Non-pigmented ciliary epithelial cell (primary cell): Measurements from ENCODE around the gene RPS19BP1.
"Not testable (repeated sequence)": the region's sequence is repeated elsewhere in the genome, so short reads cannot be mapped to it uniquely, and the experiment has no call there.

ENCODE experiments used
- DNase-seq: peaks from one replicate; pipeline ENCODE4 v3.0.0-alpha.2; 2010; ENCODE audit warnings: low read depth

RPS19BP1 gene

DNA sequence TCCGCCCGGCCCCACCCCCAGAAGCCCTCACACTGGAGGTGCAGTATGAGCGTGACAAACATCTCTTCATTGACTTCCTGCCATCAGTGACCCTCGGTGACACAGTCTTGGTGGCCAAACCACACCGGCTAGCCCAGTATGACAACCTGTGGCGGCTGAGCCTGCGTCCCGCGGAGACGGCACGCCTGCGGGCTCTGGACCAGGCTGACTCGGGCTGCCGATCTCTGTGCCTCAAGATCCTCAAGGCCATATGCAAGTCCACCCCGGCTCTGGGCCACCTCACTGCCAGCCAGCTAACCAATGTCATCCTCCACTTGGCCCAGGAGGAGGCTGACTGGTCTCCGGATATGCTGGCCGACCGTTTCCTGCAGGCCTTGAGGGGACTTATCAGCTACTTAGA, 18.8 kb downstream of the RPS19BP1 start:
- no peak for DNase-seq

DNA sequence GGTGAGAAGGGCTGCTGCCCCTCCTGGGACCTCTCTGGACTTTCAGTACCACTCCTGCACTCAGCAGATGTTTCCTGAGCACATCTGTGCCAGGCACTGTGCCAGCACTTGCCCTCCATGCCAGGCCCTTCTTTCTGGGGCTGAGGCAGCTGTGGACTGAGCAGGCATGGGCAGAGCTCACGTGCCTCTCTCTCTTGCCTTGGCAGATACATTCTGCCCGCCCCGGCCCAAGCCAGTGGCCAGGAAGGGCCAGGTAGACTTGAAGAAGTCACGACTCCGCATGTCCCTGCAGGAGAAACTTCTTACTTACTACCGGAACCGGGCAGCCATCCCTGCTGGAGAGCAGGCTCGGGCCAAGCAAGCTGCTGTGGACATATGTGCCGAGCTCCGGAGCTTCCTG, 20.5 kb downstream of the RPS19BP1 start:
- DNase-seq = no peak

DNA sequence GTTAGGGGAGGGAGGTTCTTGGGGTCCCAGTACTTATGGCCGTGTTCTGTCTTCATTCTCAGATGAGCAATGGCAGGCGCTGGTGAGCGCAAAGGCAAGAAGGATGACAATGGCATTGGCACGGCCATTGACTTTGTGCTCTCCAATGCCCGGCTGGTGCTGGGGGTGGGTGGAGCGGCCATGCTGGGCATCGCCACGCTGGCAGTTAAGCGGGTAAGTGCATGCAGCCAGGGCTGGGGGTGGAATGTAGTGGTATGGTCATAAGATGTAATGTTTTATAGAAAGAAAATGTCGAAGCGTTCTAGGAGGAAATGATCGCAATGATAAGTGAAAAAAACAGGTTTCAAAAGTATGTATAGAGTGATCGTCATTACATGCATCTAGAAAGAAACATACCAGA, 21.3 kb downstream of the RPS19BP1 start:
- DNase-seq = no peak

DNA sequence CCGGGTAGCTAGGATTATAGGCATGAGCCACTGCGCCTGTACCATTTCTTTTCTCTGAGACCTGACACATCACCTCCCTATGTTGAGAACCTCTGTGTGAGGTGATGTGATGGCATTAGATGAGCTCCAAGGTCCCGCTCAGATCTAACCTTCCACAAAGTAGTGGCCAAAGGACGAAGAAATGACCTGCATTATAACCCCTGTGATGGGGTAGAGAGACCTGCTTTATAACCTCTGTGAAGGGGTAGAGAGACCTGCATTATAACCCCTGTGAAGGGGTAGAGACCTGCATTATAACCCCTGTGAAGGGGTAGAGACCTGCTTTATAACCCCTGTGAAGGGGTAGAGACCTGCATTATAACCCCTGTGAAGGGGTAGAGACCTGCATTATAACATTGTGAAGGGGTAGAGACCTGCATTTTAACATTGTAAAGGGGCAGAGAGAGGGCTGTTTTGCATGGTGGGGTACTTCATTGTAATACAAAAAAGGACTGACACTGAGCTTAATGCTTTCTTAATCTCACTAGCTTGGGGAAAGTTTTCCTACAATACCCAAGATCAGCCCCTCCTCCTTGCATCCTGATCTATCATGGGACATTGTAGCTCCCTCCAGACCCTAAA, 21.9 kb downstream of the RPS19BP1 start:
- DNase-seq = no peak

DNA sequence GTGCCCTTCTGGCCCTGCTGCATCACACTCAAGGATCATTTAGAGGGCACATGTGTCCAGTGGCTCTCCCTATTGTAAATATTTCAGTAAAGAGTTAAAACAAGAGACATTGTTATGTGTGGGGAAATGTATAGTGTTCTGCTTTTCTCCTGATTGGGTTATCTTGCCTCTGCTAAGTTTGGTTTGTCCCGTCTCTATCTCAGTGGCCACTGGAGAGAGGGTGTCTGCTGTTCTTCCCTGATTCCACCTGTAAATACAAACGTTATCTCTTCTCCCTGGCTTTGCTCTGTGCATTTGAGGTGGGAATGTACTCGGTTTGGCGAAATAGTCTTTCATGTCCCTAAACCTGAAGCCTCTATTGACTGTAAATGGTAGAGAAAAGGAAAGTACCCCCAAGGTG, 24.2 kb downstream of the RPS19BP1 start:
- DNase-seq = no peak

DNA sequence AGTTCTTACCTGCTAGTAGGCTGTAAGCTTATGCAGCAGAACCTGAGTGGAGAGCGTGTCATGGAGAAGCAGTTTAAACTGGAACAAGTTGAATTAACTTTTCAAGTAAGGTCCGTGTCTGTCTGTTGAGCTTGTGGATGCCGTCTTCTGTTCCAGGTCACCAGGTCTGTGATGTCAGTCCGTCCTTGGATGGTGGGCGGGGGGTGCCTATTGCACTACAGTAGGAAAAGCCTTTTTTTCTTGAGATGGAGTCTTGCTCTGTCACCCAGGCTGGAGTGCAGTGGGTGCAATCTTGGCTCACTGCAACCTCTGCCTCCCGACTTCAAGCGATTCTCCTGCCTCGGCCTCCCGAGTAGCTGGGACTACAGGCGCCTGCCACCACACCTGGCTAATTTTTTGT, 25.5 kb downstream of the RPS19BP1 start:
- DNase-seq = not testable (repeated sequence)

DNA sequence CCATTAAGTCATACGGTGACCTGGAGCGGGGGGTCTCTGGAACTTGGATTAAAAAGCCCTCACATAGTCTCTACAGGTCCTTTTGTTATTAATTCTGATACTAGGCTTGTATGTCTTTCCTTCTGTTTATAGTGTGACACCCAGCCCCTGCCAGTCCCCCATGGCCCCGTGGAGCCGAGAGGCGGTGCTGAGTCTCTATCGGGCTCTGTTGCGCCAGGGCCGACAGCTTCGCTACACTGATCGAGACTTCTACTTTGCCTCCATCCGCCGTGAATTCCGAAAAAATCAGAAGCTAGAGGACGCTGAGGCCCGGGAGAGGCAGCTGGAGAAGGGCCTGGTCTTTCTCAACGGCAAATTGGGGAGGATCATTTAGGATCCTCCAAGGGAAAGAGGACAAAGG, 28.5 kb downstream of the RPS19BP1 start:
- DNase-seq = no peak

DNA sequence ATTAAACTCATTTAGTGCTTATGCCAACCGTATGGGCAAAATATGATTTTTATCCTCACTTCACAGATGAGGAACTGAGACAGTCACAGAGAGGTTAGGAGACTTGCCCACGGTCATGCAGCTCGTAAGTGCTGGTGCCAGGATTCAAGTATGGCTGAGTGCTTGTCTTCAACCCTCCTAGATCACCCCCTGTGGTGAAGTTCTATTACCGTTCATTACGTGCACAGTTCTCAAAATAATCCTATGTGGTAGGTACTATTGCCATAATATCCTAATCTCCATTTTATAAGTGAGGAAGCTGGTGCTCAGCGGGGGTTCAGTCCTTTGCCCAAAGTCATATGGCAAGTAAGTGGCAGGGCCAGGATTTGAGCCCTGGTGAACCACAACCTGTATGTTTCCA, 28.9 kb downstream of the RPS19BP1 start:
- DNase-seq = no peak

DNA sequence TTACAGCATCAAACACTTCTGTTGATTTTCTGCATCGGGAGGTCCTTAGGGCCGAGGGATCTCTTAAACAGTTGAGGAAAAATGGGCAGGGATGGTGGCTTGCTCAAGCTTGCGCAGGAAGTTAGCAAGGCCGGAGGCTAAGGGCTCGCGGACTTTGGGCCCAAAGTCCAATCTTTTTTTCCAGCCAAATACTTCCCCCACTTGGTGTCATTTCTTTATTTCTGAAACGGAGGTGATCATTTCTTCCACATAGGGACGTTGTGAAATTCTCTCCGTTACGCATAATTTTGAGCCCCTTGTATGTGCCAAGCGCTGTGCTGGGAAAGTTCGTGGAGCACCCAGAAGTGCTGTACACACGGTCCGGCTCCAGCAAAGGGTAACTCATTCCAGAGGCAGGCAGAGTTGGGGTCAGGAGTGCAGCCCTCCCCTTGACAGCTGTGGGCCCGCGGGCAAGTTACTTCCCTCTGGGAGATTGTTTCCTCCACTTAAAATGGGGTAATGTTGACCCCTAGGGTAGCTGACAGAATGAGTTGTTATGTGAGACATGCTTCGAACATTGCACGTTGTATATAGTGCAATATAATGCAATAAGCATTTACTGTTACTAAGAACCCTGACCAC, 29.6 kb downstream of the RPS19BP1 start:
- DNase-seq = no peak

DNA sequence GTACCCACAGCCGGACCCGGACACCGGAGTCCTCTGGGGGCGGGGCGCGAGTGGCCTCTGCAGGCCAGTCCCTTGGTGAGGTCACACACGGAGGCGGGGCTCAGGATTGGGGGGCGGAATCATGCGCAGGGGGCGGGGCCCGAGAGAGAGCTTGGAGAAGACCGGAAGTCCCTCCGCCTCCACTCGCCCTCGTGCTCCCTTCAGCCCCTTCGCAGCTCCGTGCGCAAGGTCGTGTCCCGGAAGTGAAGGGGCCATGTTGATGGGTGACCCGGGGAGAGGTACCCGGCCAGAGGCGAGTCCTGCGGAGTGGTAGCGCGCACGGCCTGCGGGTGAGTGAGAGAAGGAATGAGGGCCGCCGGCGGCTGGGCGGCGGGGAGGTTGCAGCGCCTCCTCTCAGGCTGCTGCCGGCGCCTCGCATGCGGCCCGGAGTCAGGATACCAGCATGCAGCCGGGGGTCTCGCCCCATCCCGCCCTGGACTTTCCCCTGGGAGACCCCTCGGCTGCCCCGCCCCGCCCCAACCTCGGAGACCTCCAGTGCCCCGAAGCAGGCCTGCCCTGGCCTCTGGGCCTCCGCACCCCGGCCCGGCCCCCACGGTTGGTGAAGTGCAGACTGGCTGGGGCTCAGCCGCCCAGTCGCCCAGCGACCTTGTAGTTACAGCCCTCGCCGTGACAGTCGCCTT, 30.3 kb downstream of the RPS19BP1 start, which contains the start of gene MIEF1:
MIEF1 (plus strand) TSS at position 182 of the 680 bp plus-strand sequence. CDS start 9,005 bp downstream, outside the sequence.
- DNase-seq = no peak

DNA sequence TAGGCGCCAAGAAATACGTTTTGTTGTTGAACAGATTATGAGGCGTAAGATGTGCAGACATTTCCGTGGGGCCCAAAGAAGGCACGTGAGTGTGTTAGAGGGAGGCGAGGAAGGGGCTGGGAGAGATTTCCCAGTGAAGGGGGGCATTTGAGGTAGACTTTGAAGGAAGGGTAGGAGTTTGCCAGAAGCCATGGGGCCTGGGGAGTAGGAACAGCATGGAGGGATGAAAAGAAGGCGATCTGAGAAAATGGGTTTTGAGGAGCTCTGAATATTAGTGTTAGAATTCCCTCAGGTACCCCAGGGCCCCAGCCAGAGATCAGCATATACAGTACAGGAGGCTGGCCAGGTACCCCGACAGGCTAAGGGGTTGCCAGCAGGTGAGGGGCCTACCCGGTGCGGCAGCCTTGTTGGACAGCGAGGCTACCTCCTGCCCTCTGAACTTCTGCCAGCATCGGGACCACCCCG, 30.9 kb downstream of the RPS19BP1 start:
- DNase-seq = no peak

DNA sequence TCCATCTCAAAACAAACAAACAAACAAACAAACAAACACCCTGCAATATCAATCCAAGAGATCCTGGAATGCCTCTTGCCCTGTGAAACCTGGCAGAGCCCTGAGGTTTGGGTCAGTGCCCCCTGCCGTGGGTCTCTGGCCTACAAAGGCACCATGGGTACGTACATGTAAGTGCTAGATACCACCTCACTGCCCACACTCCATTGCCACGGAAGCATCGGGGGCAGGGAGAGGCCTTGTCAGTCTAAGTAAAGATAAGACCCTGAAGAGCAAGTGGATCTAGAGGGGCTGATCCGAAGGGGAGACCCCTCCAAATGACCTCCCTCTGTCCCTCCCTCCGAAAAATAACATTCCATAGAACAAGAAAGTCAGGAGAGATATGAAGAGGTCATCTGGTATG, 32.4 kb downstream of the RPS19BP1 start:
- no peak for DNase-seq

DNA sequence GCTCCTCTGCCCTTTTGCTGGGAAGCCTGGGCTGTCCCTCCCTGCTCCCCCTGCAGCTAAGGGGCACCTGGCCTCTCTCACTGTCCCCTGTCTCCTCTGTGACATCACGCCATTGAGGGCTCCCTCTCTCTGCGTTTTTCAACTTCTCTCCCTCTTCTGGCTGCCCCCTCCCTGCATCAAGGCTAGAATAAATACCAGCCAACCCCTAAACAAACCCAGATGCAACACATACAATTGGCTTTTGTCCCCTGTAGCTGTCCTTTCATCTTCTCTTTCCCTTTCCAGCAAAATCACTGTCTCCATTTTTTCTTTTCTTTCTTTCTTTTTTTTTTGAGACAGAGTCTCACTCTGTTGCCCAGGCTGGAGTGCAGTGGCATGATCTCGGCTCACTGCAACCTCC, 33.7 kb downstream of the RPS19BP1 start:
- no peak for DNase-seq

DNA sequence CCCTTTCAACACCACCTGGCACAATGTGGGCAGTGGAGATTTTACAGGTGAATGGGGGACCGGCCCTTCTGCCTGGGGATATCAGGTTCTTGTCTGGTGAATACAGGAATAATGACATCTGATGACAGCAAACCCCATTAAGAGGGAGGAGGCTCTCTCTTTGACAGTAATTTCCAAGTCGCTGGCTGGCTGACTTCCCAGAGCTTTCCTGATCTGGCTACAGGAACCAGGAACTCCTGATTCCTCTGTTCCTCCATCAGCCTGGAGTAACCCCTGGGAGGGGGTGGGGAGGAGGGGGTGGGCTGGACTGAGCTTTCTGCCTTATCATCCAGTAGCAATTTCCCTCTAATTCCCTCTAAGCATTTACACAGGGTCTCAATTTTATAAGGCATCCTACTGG, 34.2 kb downstream of the RPS19BP1 start:
- DNase-seq = no peak

DNA sequence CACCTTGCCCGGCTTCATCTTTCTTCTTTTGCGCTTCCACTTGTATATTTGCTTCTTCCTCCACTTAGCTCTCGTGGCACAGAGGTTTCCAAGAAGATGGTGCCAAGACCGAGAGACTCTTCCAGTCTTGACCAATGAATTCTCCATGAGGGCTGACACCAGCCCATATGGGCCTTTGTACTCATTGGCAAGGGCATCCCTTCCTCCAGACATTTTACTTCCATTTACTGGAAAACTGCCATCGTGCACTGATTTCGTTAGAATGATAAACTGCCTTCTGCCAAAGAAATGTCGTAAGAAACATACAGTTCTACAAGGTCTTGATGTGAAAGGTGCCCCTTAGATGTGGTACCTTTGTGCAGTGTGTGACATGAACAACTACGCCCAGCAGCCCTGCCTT, 35.1 kb downstream of the RPS19BP1 start:
- DNase-seq = no peak

DNA sequence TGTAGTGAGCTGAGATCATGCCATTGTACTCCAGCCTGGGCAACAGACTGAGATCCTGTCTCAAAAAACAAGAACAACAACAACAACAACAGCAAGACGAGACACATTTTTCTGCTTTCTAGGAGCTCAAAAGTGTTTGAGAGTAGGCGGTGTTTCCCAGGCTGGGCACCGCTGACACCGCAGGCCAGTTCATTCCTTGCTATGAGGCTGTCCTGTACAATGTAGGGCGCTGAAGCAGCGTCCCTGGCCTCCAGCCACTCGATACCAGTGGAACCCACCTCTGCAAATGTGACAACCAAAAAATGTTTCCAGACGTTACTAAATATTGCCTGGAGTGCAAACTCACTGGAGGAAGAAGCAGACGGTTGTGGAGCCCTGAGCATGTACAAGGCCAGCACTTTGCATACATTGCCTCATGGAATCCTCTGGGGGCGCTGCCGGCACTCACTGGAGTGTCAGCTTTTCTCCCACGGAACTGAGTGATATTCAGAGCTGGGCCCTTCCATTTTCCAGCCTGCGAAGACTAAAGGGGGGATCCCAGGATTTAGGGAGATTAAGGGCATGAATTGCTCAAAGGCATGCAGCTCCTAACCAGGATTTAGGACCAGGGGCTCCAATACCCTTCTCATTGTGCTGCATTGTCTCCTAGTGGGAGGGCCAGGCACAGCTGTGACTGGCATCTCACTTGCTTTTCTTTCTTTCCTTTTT, 36.3 kb downstream of the RPS19BP1 start:
- no peak for DNase-seq

DNA sequence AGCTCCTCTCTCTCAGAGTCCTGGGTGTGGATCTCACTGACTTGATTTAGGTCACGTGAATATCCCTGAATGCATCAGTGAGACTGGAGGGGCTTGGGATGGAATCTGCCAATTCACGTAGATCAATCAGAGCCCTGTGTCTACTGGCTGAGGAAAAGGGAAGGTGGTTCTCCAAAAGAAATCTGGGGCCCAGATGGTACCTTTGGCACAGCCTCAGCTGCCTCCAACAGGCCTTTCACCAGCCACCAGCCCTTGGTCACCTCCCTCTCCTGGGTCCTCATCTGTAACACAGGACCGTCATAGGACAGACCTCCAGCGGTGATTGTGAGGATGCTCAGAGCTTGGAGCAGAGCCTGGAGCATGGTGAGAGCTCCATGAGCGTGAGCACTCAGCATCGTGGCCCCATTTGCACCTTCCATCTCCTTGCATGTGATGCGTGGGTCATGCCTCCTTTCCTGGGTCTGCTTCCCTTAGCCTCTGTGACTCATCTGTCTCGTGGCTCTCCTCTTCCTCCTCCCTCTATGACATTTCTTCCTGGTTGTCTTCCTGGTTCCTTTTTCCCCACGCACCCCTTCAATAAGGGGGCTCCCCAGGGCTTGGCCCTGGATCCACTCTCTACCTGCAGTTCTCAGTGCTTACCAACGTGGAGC, 38.0 kb downstream of the RPS19BP1 start:
- DNase-seq = no peak

DNA sequence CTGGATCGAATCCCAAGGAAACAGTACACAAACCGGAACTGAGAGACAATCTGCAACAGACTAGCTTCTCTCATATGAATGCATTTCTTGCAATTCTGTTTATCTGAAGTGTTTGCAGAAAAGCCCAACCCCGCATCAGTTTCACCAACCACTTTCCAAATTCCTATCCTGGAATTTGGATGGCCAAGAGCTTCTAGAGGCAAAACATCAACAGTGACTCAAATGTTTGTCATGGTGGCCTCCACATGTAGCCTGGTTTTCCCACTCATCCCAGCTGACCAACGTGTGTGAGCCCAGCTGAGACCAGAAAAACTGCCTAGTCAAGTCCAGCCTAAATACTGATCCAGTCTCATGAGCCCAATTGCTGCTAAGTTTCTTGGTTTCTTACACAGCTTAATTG, 38.8 kb downstream of the RPS19BP1 start:
- DNase-seq = no peak

DNA sequence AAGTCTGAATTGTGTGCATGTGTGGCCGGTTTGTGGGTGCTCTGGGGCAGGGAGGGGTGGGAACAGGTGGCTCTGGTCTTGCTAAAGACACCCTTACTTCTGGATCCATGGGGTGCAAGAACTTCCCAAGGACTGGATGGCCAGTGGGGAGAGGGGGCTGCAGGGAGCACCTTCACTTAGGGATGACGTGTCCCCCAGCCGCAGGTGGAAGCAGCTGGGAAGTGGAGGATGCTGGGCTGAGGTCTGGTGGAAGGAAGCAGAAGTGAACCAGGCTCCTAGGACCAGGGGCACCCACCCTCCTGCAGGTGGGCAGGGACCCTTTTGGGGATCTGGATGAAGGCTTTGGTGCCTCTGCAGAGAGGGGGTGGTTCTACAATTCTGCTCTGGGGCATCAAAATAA, 40.4 kb downstream of the RPS19BP1 start:
- no peak for DNase-seq

DNA sequence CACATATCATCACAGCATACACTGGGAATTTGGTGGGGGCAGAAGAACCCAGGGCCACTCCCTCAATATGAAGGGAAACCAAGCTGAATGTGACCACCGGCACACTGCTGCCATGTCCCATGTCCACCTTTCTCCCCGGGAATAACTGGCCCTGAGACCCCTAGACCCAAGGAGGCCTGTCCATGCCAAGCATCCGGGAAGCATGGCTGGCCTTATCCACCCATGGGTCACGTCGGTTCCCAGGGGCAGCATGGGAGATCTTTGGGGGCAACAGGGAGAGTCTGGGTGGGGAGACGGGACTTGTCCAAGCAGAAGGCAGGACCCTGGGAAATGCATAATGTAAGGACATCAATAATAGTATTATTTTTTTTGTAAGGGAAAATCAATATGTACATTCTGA, 40.9 kb downstream of the RPS19BP1 start:
- no peak for DNase-seq

DNA sequence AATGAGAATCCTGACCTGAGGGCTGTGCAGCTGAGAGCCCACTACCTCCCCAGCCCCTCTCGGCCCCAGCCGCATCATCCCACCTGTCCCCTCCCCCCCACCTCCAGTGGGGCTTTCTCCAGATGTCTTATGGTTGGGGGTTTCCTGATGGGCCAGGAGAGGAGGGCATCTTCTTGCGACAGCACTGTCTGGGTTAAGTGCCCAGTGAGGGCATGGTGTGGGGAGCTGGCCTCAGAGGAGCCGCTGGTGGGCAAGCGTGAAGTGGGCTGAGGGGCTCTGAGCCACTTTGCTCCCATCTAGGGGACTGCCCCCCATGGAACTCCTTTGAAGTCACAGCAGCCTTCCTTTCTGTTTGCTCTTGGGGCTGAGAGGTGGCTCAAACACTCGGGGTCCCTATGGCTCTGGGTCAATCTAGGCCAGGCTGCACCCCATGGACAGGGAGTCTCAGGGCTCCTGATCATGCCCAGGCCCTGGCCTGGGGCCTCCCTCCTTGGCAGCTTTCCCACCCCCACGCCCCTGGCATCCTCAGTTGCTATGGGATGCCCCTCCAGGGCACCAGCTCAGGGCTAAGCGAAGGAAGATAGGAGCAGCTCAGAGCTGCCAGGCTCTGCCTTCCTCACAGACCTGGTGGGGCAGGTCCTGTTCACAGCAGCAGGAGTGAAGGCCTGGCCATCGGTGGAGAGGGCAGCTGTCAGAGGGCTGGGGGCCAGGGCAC, 41.4 kb downstream of the RPS19BP1 start:
- DNase-seq = no peak
